Common myeloid progenitor, CD34-positive (primary cell): ENCODE data around the gene NQO2.

Source experiments
- CTCF ChIA-PET: fragments of 350-600 bp; sonication (Branson Sonifier 250); formaldehyde crosslinking; loops from one replicate; lab custom pipeline; 2021; ENCODE audit warnings: antibody characterized with exemption; lab: Charles Lee
- POLR2A ChIA-PET: fragments of 350-600 bp; sonication (Branson Sonifier 250); formaldehyde crosslinking; loops from one replicate; lab custom pipeline; 2021; ENCODE audit warnings: antibody characterized with exemption; lab: Charles Lee
- DNase-seq, 3 donors: peaks; one replicate each; pipeline versions ENCODE4 v3.0.0 to v3.0.0-alpha.2; 2013
- H3K27ac ChIP-seq, 2 experiments: 1 replicate in 1 of 2; 2 replicates in 1 of 2; pipeline ENCODE4 v1.7.0; 2013; ENCODE audit warnings: inconsistent platforms in 2 of 2, low read length in 2 of 2, mild to moderate bottlenecking in 2 of 2, low read depth in 1 of 2, moderate library complexity in 1 of 2; ENCODE audit not compliant: severe bottlenecking in 2 of 2, insufficient read depth in 1 of 2, poor library complexity in 1 of 2
- H3K27me3 ChIP-seq, 5 experiments: replicated peaks in 2 of 5; 1 replicate in 3 of 5; 2 replicates in 2 of 5; pipeline versions ENCODE4 v1.6.1 to v1.7.0; 2013; ENCODE audit warnings: low read length in 4 of 5, mild to moderate bottlenecking in 2 of 5, moderate library complexity in 2 of 5, inconsistent platforms in 1 of 5; ENCODE audit not compliant: insufficient read depth in 5 of 5, control insufficient read depth in 4 of 5
- H3K36me3 ChIP-seq, 4 experiments: 1 replicate in 2 of 4; 2 replicates in 2 of 4; pipeline versions ENCODE4 v1.6.1 to v1.7.0; 2013; ENCODE audit warnings: low read length in 3 of 4, control low read depth in 1 of 4, mild to moderate bottlenecking in 1 of 4; ENCODE audit not compliant: control insufficient read depth in 4 of 4, insufficient read depth in 4 of 4
- H3K4me1 ChIP-seq, 4 experiments: 1 replicate in 3 of 4; 2 replicates in 1 of 4; pipeline versions ENCODE4 v1.6.1 to v1.7.1; 2013; ENCODE audit warnings: low read length in 3 of 4, mild to moderate bottlenecking in 3 of 4, control low read depth in 1 of 4, inconsistent platforms in 1 of 4, moderate library complexity in 1 of 4; ENCODE audit not compliant: control insufficient read depth in 4 of 4, insufficient read depth in 4 of 4; ENCODE audit errors: control extremely low read depth in 1 of 4
- H3K4me3 ChIP-seq, 7 experiments: 1 replicate in 4 of 7; 2 replicates in 3 of 7; pipeline versions ENCODE4 v1.5.1 to v1.7.0; 2013; ENCODE audit warnings: mild to moderate bottlenecking in 7 of 7, low read length in 6 of 7, moderate library complexity in 6 of 7, inconsistent platforms in 2 of 7, low read depth in 2 of 7, control low read depth in 1 of 7; ENCODE audit not compliant: insufficient read depth in 4 of 7, control insufficient read depth in 1 of 7; ENCODE audit errors: extremely low read depth in 1 of 7
- H3K9me3 ChIP-seq, 5 experiments: 1 replicate in 4 of 5; 2 replicates in 1 of 5; pipeline versions ENCODE4 v1.6.1 to v1.7.1; 2013; ENCODE audit warnings: low read length in 4 of 5, mild to moderate bottlenecking in 2 of 5, inconsistent platforms in 1 of 5, low read depth in 1 of 5, moderate library complexity in 1 of 5; ENCODE audit not compliant: control insufficient read depth in 4 of 5, insufficient read depth in 2 of 5; ENCODE audit errors: control extremely low read depth in 1 of 5
- WGBS: methylation state at CpG from one replicate; pipeline ENCODE4 v1.1.5; 2013; ENCODE audit not compliant: insufficient coverage; 5-methylcytosine and 5-hydroxymethylcytosine counted together

Gene NQO2

GRCh38 chr6:3037638-3038365 lies 38.1 kb downstream of the NQO2 start:
- CTCF ChIA-PET, result interaction anchor here (1.4 to 3.1 kb wide), 4 partner anchors 9 to 36 kb away, joined by 3 to 16 read pairs (median 10); no protein-coding TSS in a partner anchor
- DNase-seq, result no peak

GRCh38 chr6:3039384-3039783 lies 39.7 kb downstream of the NQO2 start:
- no peaks in the 10 kb centered on the region for H3K27me3 ChIP-seq
- CTCF ChIA-PET, result interaction anchor here (0.9 to 3.1 kb wide), 6 partner anchors 11 to 37 kb away, joined by 3 to 16 read pairs (median 6); no protein-coding TSS in a partner anchor
- POLR2A ChIA-PET, result no interaction called here
- H3K27ac ChIP-seq, result no peak overlapping the region
- peaks cover 0 to 2% (median 0%) of the 10 kb centered on the region in 5 experiments for H3K9me3 ChIP-seq
- no peak overlapping the region for H3K4me3 ChIP-seq
- DNase-seq, result no peak
- H3K4me1 ChIP-seq, result peaks cover 0 to 3% (median under 1%) of the 10 kb centered on the region in 4 experiments
- no peaks in the 10 kb centered on the region for H3K36me3 ChIP-seq
- 100% methylated on average over 1 of the region's 3 CpGs for WGBS

More at GRCh38 chr6:3037638-3038365, 38.1 kb downstream of the NQO2 start:
- Histone ChIP-seq H3K27me3 (no peaks in the 10 kb centered on the region), H3K4me1 (peaks cover 0 to 3% (median under 1%) of the 10 kb centered on the region in 4 experiments), H3K36me3 (no peaks in the 10 kb centered on the region), H3K27ac (no peak overlapping the region), H3K4me3 (no peak overlapping the region), H3K9me3 (peaks cover 0 to 2% (median 0%) of the 10 kb centered on the region in 5 experiments)
- WGBS, result 69% methylated on average over 6 of the region's 7 CpGs
- POLR2A ChIA-PET, result no interaction called here

- Histone ChIP-seq H3K9me3 (no peaks in the 10 kb centered on the region), H3K27ac (no peak overlapping the region), H3K4me3 (no peak overlapping the region), H3K36me3 (no peaks in the 10 kb centered on the region), H3K4me1 (peaks cover 0 to 7% (median 3%) of the 10 kb centered on the region in 4 experiments), H3K27me3 (no peaks in the 10 kb centered on the region)
- 100% methylated on average over 2 of the region's 3 CpGs for WGBS
- no peak for DNase-seq
- CTCF ChIA-PET, result no interaction called here
- POLR2A ChIA-PET, result no interaction called here
These were observed 41.5 kb downstream of the NQO2 start for GRCh38 chr6:3041147-3041546.

GRCh38 chr6:3041606-3042005 lies 41.9 kb downstream of the NQO2 start:
- Histone ChIP-seq H3K27me3 (no peaks in the 10 kb centered on the region), H3K9me3 (no peaks in the 10 kb centered on the region), H3K4me3 (no peak overlapping the region), H3K4me1 (peaks cover 0 to 7% (median 3%) of the 10 kb centered on the region in 4 experiments), H3K27ac (no peak overlapping the region), H3K36me3 (no peaks in the 10 kb centered on the region)
- DNase-seq, result no peak
- WGBS, result 93% methylated on average over 2 of the region's 2 CpGs
- ChIA-PET POLR2A (no interaction called here), CTCF (no interaction called here)

- 86% methylated on average over 4 of the region's 5 CpGs for WGBS
- POLR2A ChIA-PET, result interaction anchor here (0.5 kb wide), 1 partner anchor 21 kb away, joined by 5 read pairs; no protein-coding TSS in a partner anchor
- no peak overlapping the region for H3K27ac ChIP-seq
- DNase-seq, result peak in 1 of 3 donors; percentile 3
- H3K9me3 ChIP-seq, result no peaks in the 10 kb centered on the region
- H3K4me3 ChIP-seq, result no peak overlapping the region
- CTCF ChIA-PET, result interaction anchor here (0.6 to 2.3 kb wide), 5 partner anchors 20 to 199 kb away, joined by 3 to 11 read pairs (median 3); no protein-coding TSS in a partner anchor
- no peaks in the 10 kb centered on the region for H3K36me3 ChIP-seq
- H3K27me3 ChIP-seq, result no peaks in the 10 kb centered on the region
- peaks cover 0 to 7% (median 1%) of the 10 kb centered on the region in 4 experiments for H3K4me1 ChIP-seq
These were observed 45.7 kb downstream of the NQO2 start for GRCh38 chr6:3045369-3045768.

GRCh38 chr6:3045777-3046176 lies 46.1 kb downstream of the NQO2 start:
- POLR2A ChIA-PET, result interaction anchor here (0.5 kb wide), 1 partner anchor 21 kb away, joined by 5 read pairs; no protein-coding TSS in a partner anchor
- Histone ChIP-seq H3K4me3 (no peak overlapping the region), H3K4me1 (peaks cover 0 to 7% (median 1%) of the 10 kb centered on the region in 4 experiments), H3K36me3 (no peaks in the 10 kb centered on the region), H3K9me3 (no peaks in the 10 kb centered on the region), H3K27ac (no peak overlapping the region), H3K27me3 (no peaks in the 10 kb centered on the region)
- DNase-seq, result no peak
- CTCF ChIA-PET, result interaction anchor here (0.8 to 2.3 kb wide), 5 partner anchors 20 to 319 kb away, joined by 3 to 11 read pairs (median 3); no protein-coding TSS in a partner anchor
- no CpG with 5 or more reads among the region's 1 CpG for WGBS

- DNase-seq, result peak in 1 of 3 donors; percentile 37
- ChIA-PET CTCF (interaction anchor here (0.8 to 2.3 kb wide), 3 partner anchors 21 to 319 kb away, joined by 3 to 11 read pairs (median 3); no protein-coding TSS in a partner anchor), POLR2A (no interaction called here)
- 90% methylated on average over 3 of the region's 3 CpGs for WGBS
- Histone ChIP-seq H3K4me1 (peaks cover 0 to 7% (median 1%) of the 10 kb centered on the region in 4 experiments), H3K27me3 (no peaks in the 10 kb centered on the region), H3K36me3 (no peaks in the 10 kb centered on the region), H3K9me3 (no peaks in the 10 kb centered on the region), H3K4me3 (no peak overlapping the region), H3K27ac (no peak overlapping the region)
These were observed 46.6 kb downstream of the NQO2 start for GRCh38 chr6:3046295-3046694.
